Stimulated activated naive CD8-positive, alpha-beta T cell treated with anti-CD3 and anti-CD28 coated beads, Interleukin-15, amount 100 ng/mL, for 72 hours (primary cell): Measurements from ENCODE around the gene DCTN3.

Experiments
- ATAC-seq: fragments of 150-1000 bp; cut with Tn5 transposase; 2 replicates; pipeline ENCODE4 v1.10.0; 2021; ENCODE audit warnings: mild to moderate bottlenecking, moderate library complexity
- DNase-seq, 2 donors: peaks; one replicate each; pipeline ENCODE4 v3.0.0; 2021 to 2022
- H3K27ac Mint-ChIP-seq, 2 donors: one replicate each; pipeline ENCODE4 v1.8.0; 2022; ENCODE audit warnings: mild to moderate bottlenecking in 2 of 2, mixed read lengths in 2 of 2, moderate library complexity in 2 of 2
- H3K27me3 Mint-ChIP-seq: one replicate; pipeline ENCODE4 v1.8.0; 2022; ENCODE audit warnings: mixed read lengths
- H3K4me1 Mint-ChIP-seq: one replicate; pipeline ENCODE4 v1.8.0; 2022; ENCODE audit warnings: mild to moderate bottlenecking, mixed read lengths
- H3K4me3 Mint-ChIP-seq, 2 donors: one replicate each; pipeline ENCODE4 v1.8.0; 2022; ENCODE audit warnings: mild to moderate bottlenecking in 2 of 2, mixed read lengths in 2 of 2, moderate library complexity in 1 of 2
- H3K9me3 Mint-ChIP-seq, 2 donors: one replicate each; pipeline ENCODE4 v1.8.0; 2022; ENCODE audit warnings: mixed read lengths in 2 of 2

DCTN3 gene

DNA sequence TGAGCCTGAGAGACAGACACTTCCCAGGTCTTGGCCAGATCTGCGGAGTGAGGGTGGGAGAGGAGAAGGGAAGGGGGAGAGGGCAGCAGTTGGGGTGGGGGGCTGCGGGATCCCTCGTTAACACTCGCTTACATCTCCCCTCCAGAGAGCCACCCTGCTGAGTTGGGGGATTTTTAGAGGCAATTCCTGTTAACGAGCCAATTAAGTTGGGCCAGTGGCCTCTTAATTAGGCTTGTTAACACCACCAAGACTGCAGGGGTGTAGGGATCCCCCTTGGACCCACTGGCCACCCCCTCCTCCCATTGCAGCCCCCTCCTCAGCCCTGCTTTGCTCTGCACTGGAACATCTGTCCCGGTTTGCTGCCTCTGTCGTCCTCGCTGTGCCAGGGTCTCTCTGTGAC is 54.4 kb downstream of the DCTN3 start:
- Mint-ChIP-seq H3K27me3 (peaks cover 45% of the 10 kb centered on the region), H3K4me3 (no peak overlapping the region), H3K27ac (no peak overlapping the region), H3K9me3 (no peaks in the 10 kb centered on the region), H3K4me1 (no peaks in the 10 kb centered on the region)
- DNase-seq, result no peak
- no peak for ATAC-seq

- no peak overlapping the region for H3K4me3 Mint-ChIP-seq
- no peak overlapping the region for H3K27ac Mint-ChIP-seq
- H3K9me3 Mint-ChIP-seq, result no peaks in the 10 kb centered on the region
- ATAC-seq (no peak), DNase-seq (no peak)
- H3K4me1 Mint-ChIP-seq, result no peaks in the 10 kb centered on the region
- peaks cover 53% of the 10 kb centered on the region for H3K27me3 Mint-ChIP-seq
These were observed 55.7 kb downstream of the DCTN3 start for GRCh38 chr9:34564617-34565016.
